Mucosa of rectum (tissue), 2 donors: Measurements from ENCODE around the gene PRSS22.

Experiments used
- H3K27ac ChIP-seq, 2 donors: one replicate each; pipeline ENCODE4 v1.7.0; 2013; ENCODE audit warnings: inconsistent platforms in 2 of 2, low read depth in 2 of 2, low read length in 2 of 2
- H3K27me3 ChIP-seq, 2 donors: one replicate each; pipeline ENCODE4 v1.7.0; 2013; ENCODE audit warnings: low read length in 2 of 2; ENCODE audit not compliant: control insufficient read depth in 2 of 2, insufficient read depth in 2 of 2
- H3K36me3 ChIP-seq, 2 donors: one replicate each; pipeline ENCODE4 v1.7.0; 2013; ENCODE audit warnings: low read length in 2 of 2; ENCODE audit not compliant: control insufficient read depth in 2 of 2, insufficient read depth in 2 of 2
- H3K4me1 ChIP-seq, 2 donors: one replicate each; pipeline ENCODE4 v1.7.0; 2013; ENCODE audit warnings: low read length in 2 of 2, mild to moderate bottlenecking in 1 of 2; ENCODE audit not compliant: control insufficient read depth in 2 of 2, insufficient read depth in 2 of 2
- H3K4me3 ChIP-seq, 2 donors: one replicate each; pipeline ENCODE4 v1.7.0; 2013; ENCODE audit warnings: low read length in 2 of 2
- H3K9ac ChIP-seq, 2 donors: one replicate each; pipeline ENCODE4 v1.7.0; 2013; ENCODE audit warnings: low read length in 2 of 2, low read depth in 1 of 2, mild to moderate bottlenecking in 1 of 2
- H3K9me3 ChIP-seq, 2 donors: one replicate each; pipeline ENCODE4 v1.7.0; 2013; ENCODE audit warnings: low read length in 2 of 2; ENCODE audit not compliant: control insufficient read depth in 2 of 2
- donor health status: healthy.
- donor health status: Normal muscosa, but diverticular disease.

The PRSS22 gene

DNA sequence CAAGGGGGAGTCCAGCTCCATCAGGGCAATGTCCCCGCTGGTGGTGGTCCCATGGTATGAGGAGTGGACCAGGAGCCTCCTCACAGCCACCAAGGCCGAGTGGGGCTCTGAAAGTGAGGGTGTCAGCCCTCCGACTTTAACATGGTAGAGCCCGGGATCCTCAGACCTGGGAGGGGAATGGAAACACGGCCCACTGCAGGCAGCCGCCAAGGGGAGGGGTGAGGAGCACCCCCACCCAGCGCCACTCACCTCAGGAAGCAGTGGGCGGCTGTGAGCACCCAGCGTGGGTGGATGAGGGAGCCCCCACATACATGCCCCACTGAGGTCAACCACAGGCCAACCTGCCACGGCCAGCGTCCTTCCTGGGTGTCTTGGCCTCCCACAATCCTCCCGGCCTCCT lies 17.1 kb downstream of the PRSS22 start:
- Histone ChIP-seq H3K27me3 (no peaks in the 10 kb centered on the region), H3K4me3 (no peak overlapping the region), H3K4me1 (peaks cover 8 to 9% of the 10 kb centered on the region in 2 donors), H3K27ac (no peak overlapping the region), H3K9ac (no peak overlapping the region), H3K36me3 (no peaks in the 10 kb centered on the region), H3K9me3 (no peaks in the 10 kb centered on the region)

- no peaks in the 10 kb centered on the region for H3K27me3 ChIP-seq
- no peaks in the 10 kb centered on the region for H3K9me3 ChIP-seq
Observed at GRCh38 chr16:2839650-2840450, 18.1 kb downstream of the PRSS22 start.

GRCh38 chr16:2838928-2839327 lies 19.0 kb downstream of the PRSS22 start:
- Histone ChIP-seq H3K4me3 (no peak overlapping the region), H3K36me3 (no peaks in the 10 kb centered on the region), H3K27me3 (no peaks in the 10 kb centered on the region), H3K27ac (no peak overlapping the region), H3K9me3 (no peaks in the 10 kb centered on the region), H3K4me1 (peaks cover 9 to 15% of the 10 kb centered on the region in 2 donors), H3K9ac (no peak overlapping the region)

More at GRCh38 chr16:2839650-2840450, 18.1 kb downstream of the PRSS22 start:
- H3K27ac ChIP-seq: no peak overlapping the region
- no peaks in the 10 kb centered on the region for H3K36me3 ChIP-seq
- H3K4me1 ChIP-seq: peaks cover 9 to 15% of the 10 kb centered on the region in 2 donors
- H3K9ac ChIP-seq: no peak overlapping the region
- no peak overlapping the region for H3K4me3 ChIP-seq

- Histone ChIP-seq H3K27ac (no peak overlapping the region), H3K9me3 (no peaks in the 10 kb centered on the region), H3K36me3 (no peaks in the 10 kb centered on the region), H3K4me3 (no peak overlapping the region), H3K9ac (no peak overlapping the region), H3K27me3 (no peaks in the 10 kb centered on the region), H3K4me1 (peaks cover 1 to 11% of the 10 kb centered on the region in 2 donors)
Observed at GRCh38 chr16:2836646-2837508, 21.1 kb downstream of the PRSS22 start.

DNA sequence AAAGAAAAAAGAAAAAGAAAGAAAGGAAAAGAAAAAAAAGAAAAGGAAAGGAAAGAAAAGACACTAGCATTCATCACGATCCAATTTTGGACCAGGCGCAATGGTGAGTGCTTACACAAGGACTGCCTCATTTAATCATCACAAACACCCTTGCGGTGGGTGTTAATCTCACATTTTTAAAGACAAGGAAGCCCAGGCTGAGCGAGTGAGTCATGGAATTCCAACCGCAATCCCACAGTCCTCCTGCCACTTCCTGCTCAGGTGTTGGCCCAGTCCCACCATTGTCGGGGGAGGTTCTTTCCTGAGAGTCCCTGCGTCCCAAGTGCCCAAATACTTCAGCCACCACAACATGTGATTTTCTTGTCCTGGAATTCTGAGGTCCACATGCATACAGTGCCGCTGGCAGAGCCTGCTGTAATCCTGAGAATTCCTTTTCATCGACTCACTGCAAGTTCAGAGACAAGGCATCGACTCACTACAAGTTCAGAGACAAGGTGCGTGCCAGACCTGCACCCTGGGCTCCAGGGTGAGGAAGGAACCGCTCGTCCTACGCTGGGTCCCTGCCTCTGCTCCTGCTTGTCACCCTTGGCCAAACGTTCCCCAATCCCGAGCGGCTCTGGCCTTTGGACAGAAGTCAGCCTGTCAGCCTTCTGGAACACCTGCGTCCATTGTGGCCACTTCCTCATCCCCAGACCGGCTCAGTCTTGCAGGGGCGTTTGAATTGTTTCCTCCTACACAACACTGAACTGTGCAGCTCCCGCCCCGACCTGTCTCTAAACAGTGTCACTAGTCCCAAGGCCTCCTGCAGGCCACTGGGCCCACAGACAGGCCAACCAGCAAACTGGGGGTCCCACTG lies 22.1 kb downstream of the PRSS22 start:
- Histone ChIP-seq H3K4me3 (no peak overlapping the region), H3K36me3 (no peaks in the 10 kb centered on the region), H3K4me1 (peaks cover 0 to 13% of the 10 kb centered on the region in 2 donors), H3K27ac (peak overlapping the region in 1 of 2 donors; percentile 2), H3K27me3 (no peaks in the 10 kb centered on the region), H3K9me3 (no peaks in the 10 kb centered on the region), H3K9ac (no peak overlapping the region)

- Histone ChIP-seq H3K4me1 (peaks cover 4 to 19% of the 10 kb centered on the region in 2 donors), H3K4me3 (no peak overlapping the region), H3K27me3 (no peaks in the 10 kb centered on the region), H3K36me3 (no peaks in the 10 kb centered on the region), H3K27ac (no peak overlapping the region), H3K9ac (no peak overlapping the region), H3K9me3 (no peaks in the 10 kb centered on the region)
Observed at GRCh38 chr16:2834968-2835367, 23.0 kb downstream of the PRSS22 start.

DNA sequence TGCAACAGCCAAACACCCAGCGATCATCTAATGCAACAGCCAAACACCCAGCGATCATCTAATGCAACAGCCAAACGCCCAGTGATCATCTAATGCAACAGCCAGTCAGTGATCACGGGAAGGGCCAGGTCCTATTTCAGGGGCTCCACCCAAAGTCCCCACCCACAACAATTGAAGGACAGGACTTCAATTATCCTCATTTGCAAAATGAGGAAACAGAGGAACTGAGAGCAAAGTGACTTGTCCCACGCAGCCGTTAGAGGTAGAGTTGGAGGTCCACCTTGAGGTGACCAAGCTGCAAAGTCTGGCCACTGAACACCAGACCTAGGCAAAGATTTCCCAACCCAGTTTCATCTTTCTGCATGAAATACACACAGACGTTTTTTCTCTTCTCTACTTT lies 24.2 kb downstream of the PRSS22 start:
- Histone ChIP-seq H3K36me3 (no peaks in the 10 kb centered on the region), H3K4me3 (no peak overlapping the region), H3K27me3 (no peaks in the 10 kb centered on the region), H3K27ac (no peak overlapping the region), H3K9me3 (no peaks in the 10 kb centered on the region), H3K9ac (no peak overlapping the region), H3K4me1 (peaks cover 8 to 27% of the 10 kb centered on the region in 2 donors)

DNA sequence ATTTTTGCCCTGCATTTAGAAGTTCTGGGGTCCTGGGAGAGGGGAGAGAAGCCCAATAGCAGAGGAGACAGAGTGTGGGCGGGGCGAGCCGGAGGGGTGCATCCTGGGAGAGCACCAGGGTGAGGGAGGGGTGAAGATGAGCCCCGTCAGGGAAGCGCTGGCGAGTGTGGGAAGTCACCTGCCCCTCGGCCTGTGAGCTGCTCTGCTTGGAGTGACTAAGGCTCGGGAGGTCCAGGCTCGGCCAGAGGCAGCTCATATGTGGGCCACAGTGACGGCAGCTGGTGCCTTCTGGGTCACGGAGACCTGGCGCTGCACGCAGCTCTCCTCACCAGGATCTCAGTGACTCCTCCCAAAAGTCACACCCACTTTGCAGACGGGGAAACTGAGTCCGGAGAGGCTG lies 26.8 kb downstream of the PRSS22 start:
- no peaks in the 10 kb centered on the region for H3K27me3 ChIP-seq
- H3K4me3 ChIP-seq: no peak overlapping the region
- H3K9ac ChIP-seq: no peak overlapping the region
- peaks cover 8 to 26% of the 10 kb centered on the region in 2 donors for H3K4me1 ChIP-seq
- no peaks in the 10 kb centered on the region for H3K36me3 ChIP-seq
- no peaks in the 10 kb centered on the region for H3K9me3 ChIP-seq
- H3K27ac ChIP-seq: no peak overlapping the region

GRCh38 chr16:2830355-2830695 lies 27.6 kb downstream of the PRSS22 start:
- no peaks in the 10 kb centered on the region for H3K36me3 ChIP-seq
- peaks cover 8 to 17% of the 10 kb centered on the region in 2 donors for H3K4me1 ChIP-seq
- no peaks in the 10 kb centered on the region for H3K9me3 ChIP-seq
- peak overlapping the region; percentile 61 to 91 for H3K27ac ChIP-seq
- H3K27me3 ChIP-seq: no peaks in the 10 kb centered on the region
- peak overlapping the region; percentile 41 to 65 for H3K9ac ChIP-seq
- H3K4me3 ChIP-seq: peak overlapping the region; percentile 17 to 50
